ENCODE measurements around the gene HHLA2. TPM values are rescaled to one million over a fixed set of nuclear protein-coding genes. Genes with fewer than 3 reads are reported as not detected.

HHLA2 gene
- total and polyA plus RNA-seq, 2 of the 8 experiments (the other 6 are each of a cell fraction or from before 2014, with no cell fraction given) = not detected

DNA sequence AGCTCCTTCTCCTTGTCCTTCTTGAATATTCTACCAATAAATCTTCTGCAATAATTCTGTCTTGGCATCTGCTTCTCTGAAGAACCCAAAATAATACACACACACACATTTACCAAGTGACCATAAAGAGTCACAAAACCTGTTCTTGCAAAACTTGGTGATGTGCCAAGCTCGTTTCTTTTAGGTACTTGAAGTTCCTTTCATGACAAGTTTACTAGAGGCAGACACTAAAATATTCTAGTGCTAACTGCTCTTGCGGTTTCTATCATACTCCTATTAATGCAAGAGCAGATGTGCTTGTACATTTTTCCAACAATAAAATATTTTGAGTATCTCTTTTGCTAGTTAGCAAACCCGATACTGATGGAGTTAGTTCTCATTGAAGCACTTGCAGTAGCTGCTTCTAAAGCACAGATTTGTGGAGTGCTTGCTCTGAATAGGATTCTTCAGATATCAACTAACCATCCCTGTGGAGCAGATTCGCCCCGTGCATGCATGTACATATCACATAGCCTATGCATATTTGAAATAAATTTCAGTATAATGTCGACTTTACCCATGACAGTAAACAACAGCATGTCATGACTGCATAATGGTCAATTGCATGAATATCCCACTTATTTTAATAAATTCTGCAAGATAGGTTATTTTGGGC is 23.2 kb downstream of the HHLA2 start:
- Histone ChIP-seq H3K23me2 (ENCODE audit: low read depth, low read length) (no peaks in the 10 kb centered on the region), H4K91ac (replicated peaks; ENCODE audit: insufficient read length, low read length) (no peak overlapping the region), H3K14ac (ENCODE audit: insufficient read length) (no peak overlapping the region), H2AFZ (ENCODE audit: low read length) (no peak overlapping the region), H2BK20ac (ENCODE audit: low read length) (no peak overlapping the region), H3K56ac (replicated peaks; ENCODE audit: insufficient read length, low read depth, low read length) (no peak overlapping the region), H4K8ac (ENCODE audit: extremely low read depth, insufficient read depth, low read length) (no peak overlapping the region), H3K4me2 (ENCODE audit: insufficient read depth in 1 of 2, low read depth in 2 of 2, low read length in 2 of 2) (no peak overlapping the region), H3K9ac (replicated peaks in 1 of 4; ENCODE audit: extremely low read depth in 1 of 4, low read depth in 3 of 4, low read length in 3 of 4) (no peak overlapping the region), H2BK5ac (ENCODE audit: low read depth, low read length) (no peak overlapping the region), H2BK120ac (replicated peaks; ENCODE audit: low read depth, low read length) (no peak overlapping the region), H3K27me3 (replicated peaks in 1 of 4; ENCODE audit: control insufficient read depth in 3 of 4, extremely low read depth in 1 of 4, insufficient read depth in 3 of 4, low read length in 3 of 4) (no peaks in the 10 kb centered on the region), H3K23ac (ENCODE audit: insufficient read length) (no peak overlapping the region), H3K4ac (replicated peaks; ENCODE audit: insufficient read length, low read depth, low read length) (no peak overlapping the region), H3K9me3 (ENCODE audit: insufficient read depth in 2 of 2, low read depth in 1 of 2, low read length in 1 of 2) (no peaks in the 10 kb centered on the region), H4K5ac (ENCODE audit: insufficient read length, low read depth, low read length) (no peak overlapping the region), H3K79me2 (ENCODE audit: control insufficient read depth in 1 of 2, insufficient read depth in 2 of 2, low read length in 2 of 2) (no peaks in the 10 kb centered on the region), H3K18ac (ENCODE audit: extremely low read depth, low read length) (no peak overlapping the region), H3K36me3 (ENCODE audit: control insufficient read depth in 2 of 4, insufficient read depth in 4 of 4, low read length in 3 of 4) (no peaks in the 10 kb centered on the region), H2BK15ac (ENCODE audit: low read length) (no peak overlapping the region), H3K79me1 (ENCODE audit: low read depth, low read length) (no peaks in the 10 kb centered on the region), H2BK12ac (ENCODE audit: low read depth, low read length) (no peak overlapping the region), H4K20me1 (replicated peaks in 1 of 2; ENCODE audit: control insufficient read depth in 1 of 2, insufficient read depth in 2 of 2, low read length in 2 of 2) (no peaks in the 10 kb centered on the region), H2AK5ac (ENCODE audit: low read depth, low read length) (no peak overlapping the region), H3K4me1 (replicated peaks in 1 of 4; ENCODE audit: control insufficient read depth in 3 of 4, insufficient read depth in 4 of 4, low read length in 3 of 4) (peaks cover 0 to 4% (median 1%) of the 10 kb centered on the region in 4 experiments; a peak in 2 of 7 replicates), H3K4me3 (ENCODE audit: extremely low read depth in 1 of 4, insufficient read depth in 2 of 4, low read depth in 3 of 4, low read length in 4 of 4) (no peak overlapping the region), H3K27ac (ENCODE audit: low read depth, low read length) (no peak overlapping the region)
- POLR2A ChIA-PET (ENCODE audit: partially characterized antibody) = no interaction called here
- CTCF ChIA-PET (ENCODE audit: partially characterized antibody) = interaction anchor here (0.7 to 2.2 kb wide), 6 partner anchors 10 to 463 kb away, joined by 3 to 7 read pairs (median 4); no protein-coding TSS in a partner anchor
- FAIRE-seq (no peak), DNase-seq (ENCODE audit: low read depth in 1 of 2, low spot score in 2 of 2) (no peak)
- WGBS, 2 experiments (ENCODE audit: extremely low coverage in 1 of 2, insufficient coverage in 1 of 2, insufficient read length in 1 of 2, insufficient replicate concordance in 2 of 2, low coverage in 1 of 2, low lambda C conversion rate in 2 of 2, missing lambda C conversion rate in 1 of 2) = 88% methylated on average over 6 of the region's 6 CpGs; no CpG with 5 or more reads in 1 of the 2 experiments
- no peak for TF ChIP-seq SP1 (IDR thresholded peaks at IDR 0.05; ENCODE audit: low read depth, low read length)
- TF ChIP-seq RNF2 (IDR thresholded peaks at IDR 0.05; ENCODE audit: borderline replicate concordance, low read depth, low read length, missing control alignments, poor library complexity, severe bottlenecking) = no peak
- TF ChIP-seq NRF1 (IDR thresholded peaks at IDR 0.05; ENCODE audit: low read depth, low read length) = no peak
- TF ChIP-seq HDAC6 (IDR thresholded peaks at IDR 0.05; ENCODE audit: low read depth, low read length) = no peak
- no peak for TF ChIP-seq JUN (IDR thresholded peaks at IDR 0.05; ENCODE audit: low read depth, low read length)
- TF ChIP-seq FOSL1 (IDR thresholded peaks at IDR 0.05; ENCODE audit: insufficient read depth, low read depth, low read length) = no peak
- TF ChIP-seq, protein P1, sequence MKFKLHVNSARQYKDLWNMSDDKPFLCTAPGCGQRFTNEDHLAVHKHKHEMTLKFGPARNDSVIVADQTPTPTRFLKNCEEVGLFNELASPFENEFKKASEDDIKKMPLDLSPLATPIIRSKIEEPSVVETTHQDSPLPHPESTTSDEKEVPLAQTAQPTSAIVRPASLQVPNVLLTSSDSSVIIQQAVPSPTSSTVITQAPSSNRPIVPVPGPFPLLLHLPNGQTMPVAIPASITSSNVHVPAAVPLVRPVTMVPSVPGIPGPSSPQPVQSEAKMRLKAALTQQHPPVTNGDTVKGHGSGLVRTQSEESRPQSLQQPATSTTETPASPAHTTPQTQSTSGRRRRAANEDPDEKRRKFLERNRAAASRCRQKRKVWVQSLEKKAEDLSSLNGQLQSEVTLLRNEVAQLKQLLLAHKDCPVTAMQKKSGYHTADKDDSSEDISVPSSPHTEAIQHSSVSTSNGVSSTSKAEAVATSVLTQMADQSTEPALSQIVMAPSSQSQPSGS (IDR thresholded peaks at IDR 0.05; ENCODE audit: low read length) = no peak
- TF ChIP-seq RAD21 (IDR thresholded peaks at IDR 0.05 in 1 of 2, conservative IDR thresholded peaks at IDR 0.05 in 1 of 2; ENCODE audit: low read depth in 2 of 2, low read length in 2 of 2) = no peak
- TF ChIP-seq CTBP2 (IDR thresholded peaks at IDR 0.05; ENCODE audit: borderline replicate concordance, insufficient read depth, insufficient read length, low read length) = no peak
- no peak for TF ChIP-seq SIX5 (IDR thresholded peaks at IDR 0.05; ENCODE audit: low read depth, low read length)
- TF ChIP-seq CBX5 (IDR thresholded peaks at IDR 0.05; ENCODE audit: low read depth, low read length) = no peak
